Stomach (tissue), 4 donors: Measurements from ENCODE around the gene CHCHD1.
A peak's percentile ranks its signal among the peaks of the same experiment; 100 is the strongest.

ENCODE experiments used
- CTCF ChIP-seq, 7 experiments: fragments of 450-650 bp in 4 of 7; fragments of 200-600 bp in 3 of 7; sonication (generic) in 3 of 7; IDR thresholded peaks; one replicate each; pipeline ENCODE4 v1.5.1; 2016 to 2019; ENCODE audit warnings: antibody characterized with exemption in 7 of 7, control low read depth in 2 of 7, mild to moderate bottlenecking in 1 of 7
- EP300 ChIP-seq: sonication (generic); formaldehyde crosslinking; IDR thresholded peaks from one replicate; pipeline ENCODE4 v1.6.1; 2017; ENCODE audit warnings: antibody characterized with exemption
- POLR2A ChIP-seq, 4 donors: fragments of 450-650 bp; IDR thresholded peaks; one replicate each; pipeline ENCODE4 v1.6.1; 2016; ENCODE audit warnings: antibody characterized with exemption in 4 of 4, control low read depth in 2 of 4, mild to moderate bottlenecking in 1 of 4, moderate library complexity in 1 of 4
- POLR2AphosphoS5 ChIP-seq, 3 donors: sonication (generic); formaldehyde crosslinking; IDR thresholded peaks; one replicate each; pipeline ENCODE4 v1.6.1; 2016; ENCODE audit warnings: antibody characterized with exemption in 3 of 3

GRCh38 chr10:73743905-73744663 is 37.8 kb upstream of the CHCHD1 start, which contains the start of gene SEC24C:
- TF ChIP-seq CTCF (IDR thresholded peaks at IDR 0.05) (peak in 1 of 7 experiments; percentile 15), POLR2A (IDR thresholded peaks at IDR 0.05) (peak in 1 of 4 donors; percentile 23), EP300 (no peak), POLR2AphosphoS5 (IDR thresholded peaks at IDR 0.05) (peak; percentile 89 to 96 (median 90))
